GM18505 (cell line): Measurements from ENCODE around the gene DNAJC13.

Experiments
- ATAC-seq: cut with Tn5 transposase; IDR thresholded peaks from one replicate; pipeline ENCODE4 v1.9.1; 2021; ENCODE audit not compliant: unreplicated experiment
- POLR2A ChIP-seq: IDR thresholded peaks from 4 replicates; pipeline ENCODE4 v1.6.1; 2011; ENCODE audit warnings: borderline replicate concordance; ENCODE audit not compliant: insufficient read depth, insufficient read length; ENCODE audit errors: extremely low read depth

Gene DNAJC13

GRCh38 chr3:132522353-132522752, 105.1 kb downstream of the DNAJC13 start:
- ATAC-seq = peak; percentile 59
- no peak for TF ChIP-seq POLR2A

GRCh38 chr3:132530624-132531023, 113.3 kb downstream of the DNAJC13 start:
- no peak for TF ChIP-seq POLR2A
- no peak for ATAC-seq

GRCh38 chr3:132535575-132536441, 118.5 kb downstream of the DNAJC13 start:
- no peak for ATAC-seq
- TF ChIP-seq POLR2A = no peak

GRCh38 chr3:132536442-132537153, 119.3 kb downstream of the DNAJC13 start:
- ATAC-seq = no peak
- no peak for TF ChIP-seq POLR2A

- ATAC-seq = no peak
- no peak for TF ChIP-seq POLR2A
These were observed 120.0 kb downstream of the DNAJC13 start for GRCh38 chr3:132537297-132537696.

- TF ChIP-seq POLR2A = no peak
- ATAC-seq = no peak
These were observed 120.8 kb downstream of the DNAJC13 start for GRCh38 chr3:132538072-132538471.

- no peak for TF ChIP-seq POLR2A
- no peak for ATAC-seq
These were observed 122.4 kb downstream of the DNAJC13 start for GRCh38 chr3:132539681-132540080.

- no peak for ATAC-seq
- TF ChIP-seq POLR2A = no peak
These were observed 125.3 kb downstream of the DNAJC13 start for GRCh38 chr3:132542577-132542976.

- ATAC-seq = no peak
- no peak for TF ChIP-seq POLR2A
These were observed 125.9 kb downstream of the DNAJC13 start for GRCh38 chr3:132543011-132543739.

- no peak for ATAC-seq
- TF ChIP-seq POLR2A = no peak
These were observed 126.8 kb downstream of the DNAJC13 start for GRCh38 chr3:132544130-132544529.

GRCh38 chr3:132545471-132545870, 128.2 kb downstream of the DNAJC13 start:
- ATAC-seq = no peak
- no peak for TF ChIP-seq POLR2A

- no peak for TF ChIP-seq POLR2A
- ATAC-seq = no peak
These were observed 131.9 kb downstream of the DNAJC13 start for GRCh38 chr3:132549169-132549568.

- no peak for TF ChIP-seq POLR2A
- ATAC-seq = peak; percentile 77
These were observed 132.7 kb downstream of the DNAJC13 start for GRCh38 chr3:132549890-132550578.
